GM23248 (cell line): Measurements from ENCODE around the gene CAMTA1.

Source experiments
- EZH2 ChIP-seq: fragments of 200-600 bp; sonication (generic); IDR thresholded peaks from 2 replicates; pipeline ENCODE4 v1.6.1; 2018; ENCODE audit warnings: antibody characterized with exemption, mild to moderate bottlenecking; ENCODE audit not compliant: insufficient read depth, poor library complexity, severe bottlenecking
- EZH2phosphoT487 ChIP-seq: fragments of 200-600 bp; sonication (generic); IDR thresholded peaks from 2 replicates; pipeline ENCODE4 v1.6.1; 2018; ENCODE audit warnings: antibody characterized with exemption, moderate library complexity, mild to moderate bottlenecking, low read depth; ENCODE audit not compliant: insufficient read depth

DNA sequence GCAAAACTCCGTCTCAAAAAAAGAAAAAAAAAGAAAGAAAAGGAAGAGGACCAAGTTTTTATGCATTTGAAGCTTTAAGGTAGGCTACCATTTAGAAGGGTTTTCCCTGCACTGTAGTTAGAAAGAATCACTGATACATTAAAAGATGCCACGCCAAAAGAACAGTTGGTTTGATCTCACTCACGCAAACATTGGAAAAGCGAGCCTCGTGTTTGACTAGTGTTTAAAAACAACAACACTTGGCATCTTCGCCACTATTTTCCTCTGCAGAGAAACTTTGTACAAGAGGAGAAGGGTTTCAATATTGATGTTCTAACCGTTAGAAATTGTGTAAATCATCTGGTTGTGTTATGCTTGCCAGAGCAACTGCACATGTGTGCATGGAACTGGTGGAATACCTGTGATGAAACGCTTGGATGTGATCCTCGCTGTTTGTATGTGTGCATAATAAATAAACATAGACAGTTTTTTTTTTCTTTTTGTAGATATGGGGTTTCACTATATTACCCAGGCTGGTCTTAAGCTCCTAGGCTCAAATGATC is 24.0 kb upstream of the CAMTA1 start:
- TF ChIP-seq EZH2phosphoT487 (no peak), EZH2 (no peak)
